ENCODE results near the gene NUDT2.

NUDT2 gene

GRCh38 chr9:34384368-34385165 is 55.2 kb downstream of the NUDT2 start:
- in situ Hi-C loops (cut with MboI; ENCODE audit: low sequenced_read_pairs): no loop called here

GRCh38 chr9:34385561-34386230 is 56.3 kb downstream of the NUDT2 start:
- in situ Hi-C loops (cut with MboI; ENCODE audit: low sequenced_read_pairs): no loop called here

- in situ Hi-C loops (cut with MboI; ENCODE audit: low sequenced_read_pairs): no loop called here
Observed at GRCh38 chr9:34386656-34387055, 57.3 kb downstream of the NUDT2 start.

DNA sequence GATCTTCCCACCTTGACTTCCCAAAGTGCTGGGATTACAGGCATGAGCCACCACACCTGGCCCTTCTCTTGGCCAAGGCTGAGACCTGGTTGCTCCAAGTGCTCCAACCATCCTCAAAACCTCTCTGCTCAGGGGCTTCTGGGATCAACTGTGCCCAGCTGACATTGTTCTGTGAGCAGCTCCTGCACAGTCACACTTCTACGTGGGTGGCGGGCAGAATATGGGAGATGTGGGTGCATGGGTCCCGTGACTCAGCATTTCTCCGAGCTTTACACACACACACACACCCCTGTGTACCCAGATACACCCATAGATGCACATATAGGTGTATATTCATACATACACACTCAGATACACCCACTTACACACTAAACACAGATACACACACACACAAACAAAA is 57.9 kb downstream of the NUDT2 start:
- in situ Hi-C loops (cut with MboI; ENCODE audit: low sequenced_read_pairs): no loop called here

DNA sequence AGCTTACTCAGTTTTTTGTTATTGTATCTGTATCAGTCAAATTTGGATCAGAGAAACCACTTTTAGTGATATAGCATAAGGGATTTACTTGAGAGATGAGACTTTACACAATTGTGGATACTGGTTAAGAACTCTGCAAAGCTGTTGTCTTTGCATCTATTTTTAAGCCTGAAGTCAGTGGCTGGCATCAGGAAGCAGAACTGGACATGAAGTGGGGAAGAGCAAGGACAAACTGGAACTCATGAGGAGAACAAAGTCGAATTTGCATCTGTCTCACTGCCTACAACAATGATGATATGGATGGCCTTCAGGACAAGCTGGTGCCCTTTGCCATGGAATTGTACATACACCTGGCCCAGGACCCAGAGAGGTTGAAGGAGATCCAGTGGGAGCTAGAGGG is 63.1 kb downstream of the NUDT2 start:
- in situ Hi-C loops (cut with MboI; ENCODE audit: low sequenced_read_pairs): no loop called here
